PC-9 (cell line): Measurements from ENCODE around the gene PKD1L1. TPM values are rescaled to one million over a fixed set of nuclear protein-coding genes. Genes with fewer than 3 reads are reported as not detected.
A peak's percentile ranks its signal among the peaks of the same experiment; 100 is the strongest.
"Not testable (repeated sequence)": the region's sequence is repeated elsewhere in the genome, so short reads cannot be mapped to it uniquely, and the experiment has no call there.

Source experiments
- BruUV-seq: library from RNA; stranded (reverse); fragments of 400-500 nt; replicated peaks from 2 replicates; lab custom pipeline; 2021; lab: Mats Ljungman, UMichigan
- CTCF ChIA-PET: fragments of 300-600 bp; sonication (Branson Sonifier 250); formaldehyde crosslinking; loops from one replicate; lab custom pipeline; 2022; ENCODE audit warnings: antibody characterized with exemption; lab: Charles Lee
- POLR2A ChIA-PET: fragments of 300-600 bp; sonication (Branson Sonifier 250); formaldehyde crosslinking; loops from one replicate; lab custom pipeline; 2022; ENCODE audit warnings: antibody characterized with exemption; ENCODE audit not compliant: unreplicated experiment; lab: Charles Lee
- DNase-seq, 2 experiments: peaks; one replicate each; pipeline versions ENCODE4 v3.0.0 to v3.0.0-alpha.2; 2015 to 2022; ENCODE audit warnings: mixed read lengths in 1 of 2
- H2AFZ ChIP-seq: fragments of 200-600 bp; sonication (generic); 2 replicates; pipeline ENCODE4 v1.8.1; 2017; ENCODE audit warnings: antibody characterized with exemption
- H3F3A ChIP-seq: fragments of 200-600 bp; sonication (generic); 2 replicates; pipeline ENCODE4 v1.8.1; 2017; ENCODE audit warnings: antibody characterized with exemption, mild to moderate bottlenecking, low read depth; ENCODE audit not compliant: insufficient read depth
- H3K27ac ChIP-seq: fragments of 200-600 bp; sonication (generic); 2 replicates; pipeline ENCODE4 v1.6.1; 2016; ENCODE audit warnings: mixed run types
- H3K27me3 ChIP-seq: fragments of 200-600 bp; sonication (generic); 2 replicates; pipeline ENCODE4 v1.6.1; 2016; ENCODE audit warnings: low read depth, mixed run types; ENCODE audit not compliant: insufficient read depth
- H3K36me3 ChIP-seq: fragments of 200-600 bp; sonication (generic); 2 replicates; pipeline ENCODE4 v1.6.1; 2016; ENCODE audit warnings: low read depth, mixed run types
- H3K4me1 ChIP-seq: fragments of 200-600 bp; sonication (generic); replicated peaks from 2 replicates; pipeline ENCODE4 v1.6.1; 2016; ENCODE audit warnings: mixed run types; ENCODE audit not compliant: insufficient read depth
- H3K4me2 ChIP-seq: fragments of 200-600 bp; sonication (generic); 2 replicates; pipeline ENCODE4 v1.6.1; 2017; ENCODE audit warnings: mixed run types
- H3K4me3 ChIP-seq: fragments of 200-600 bp; sonication (generic); 2 replicates; pipeline ENCODE4 v1.6.1; 2016; ENCODE audit warnings: mixed run types
- H3K79me2 ChIP-seq: fragments of 200-600 bp; sonication (generic); 2 replicates; pipeline ENCODE4 v1.6.1; 2017; ENCODE audit warnings: low read depth, mixed run types
- H3K9me2 ChIP-seq: fragments of 200-600 bp; sonication (generic); 2 replicates; pipeline ENCODE4 v1.8.1; 2017; ENCODE audit warnings: mild to moderate bottlenecking; ENCODE audit not compliant: insufficient read depth
- H3K9me3 ChIP-seq: fragments of 200-600 bp; sonication (generic); 2 replicates; pipeline ENCODE4 v1.8.1; 2016; ENCODE audit warnings: low read depth; ENCODE audit not compliant: insufficient read depth
- H4K20me1 ChIP-seq: fragments of 200-600 bp; sonication (generic); 2 replicates; pipeline ENCODE4 v1.8.1; 2017; ENCODE audit not compliant: insufficient read depth
- EZH2 ChIP-seq: fragments of 200-600 bp; sonication (generic); IDR thresholded peaks from 2 replicates; pipeline ENCODE4 v1.8.0; 2017; ENCODE audit warnings: antibody characterized with exemption, low read depth
- intact Hi-C: fragments of 100-400 bp; cut with micrococcal nuclease; formaldehyde crosslinking; loops from one replicate; pipeline ENCODE4 v1.10.0; 2022; ENCODE audit not compliant: unreplicated experiment
- total RNA-seq: library from RNA; stranded (reverse); gene quantifications from 2 replicates; pipeline ENCODE4 v1.2.3, GENCODE V29; 2021
- TF ChIP-seq, protein P1 (sequence below): fragments of 200-600 bp; sonication (generic); conservative IDR thresholded peaks from 2 replicates; pipeline ENCODE4 v1.6.1; 2017; ENCODE audit warnings: mixed run types, antibody characterized with exemption, mild to moderate bottlenecking, moderate library complexity

PKD1L1 gene
- total RNA-seq, 1 experiment from 2014 or later = 0.07 TPM

DNA sequence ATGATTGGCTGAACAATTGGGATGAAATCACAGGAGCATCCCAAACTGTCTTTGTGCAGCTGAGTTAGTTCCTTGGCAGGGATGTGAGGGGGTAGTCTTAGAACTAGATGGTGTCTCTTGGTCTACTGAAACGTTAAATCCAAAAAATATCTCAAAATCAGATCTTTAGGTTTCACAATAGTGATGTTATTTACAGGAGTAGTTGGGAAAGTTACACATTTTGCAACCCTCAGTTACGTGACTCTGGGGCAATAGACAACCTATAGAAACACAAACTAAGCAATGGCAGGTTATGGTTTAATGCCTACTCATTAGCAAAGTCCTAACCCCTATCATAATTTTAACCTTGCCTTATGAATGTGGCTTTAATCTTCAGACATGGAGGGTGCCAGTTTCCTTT is 24.0 kb downstream of the PKD1L1 start:
- intact Hi-C loops = no loop called here
- H3K79me2 ChIP-seq = no peaks in the 10 kb centered on the region
- no peaks in the 10 kb centered on the region for H4K20me1 ChIP-seq
- no peak for DNase-seq
- 0 out of 2 replicates have a peak, but pooled peaks cover 4% of the 10 kb centered on the region for H3K9me3 ChIP-seq
- H3K27me3 ChIP-seq = no peaks in the 10 kb centered on the region
- no peak overlapping the region for H3K4me2 ChIP-seq
- H3K36me3 ChIP-seq = no peaks in the 10 kb centered on the region
- no peaks in the 10 kb centered on the region for H3F3A ChIP-seq
- no peaks in the 10 kb centered on the region for H3K4me1 ChIP-seq
- CTCF ChIA-PET = no interaction called here
- no peaks in the 10 kb centered on the region for H3K9me2 ChIP-seq
- no peak overlapping the region for H2AFZ ChIP-seq
- POLR2A ChIA-PET = no interaction called here
- H3K4me3 ChIP-seq = no peak overlapping the region
- no TSS peak for BruUV-seq
- no peak overlapping the region for H3K27ac ChIP-seq
- TF ChIP-seq, protein P1, sequence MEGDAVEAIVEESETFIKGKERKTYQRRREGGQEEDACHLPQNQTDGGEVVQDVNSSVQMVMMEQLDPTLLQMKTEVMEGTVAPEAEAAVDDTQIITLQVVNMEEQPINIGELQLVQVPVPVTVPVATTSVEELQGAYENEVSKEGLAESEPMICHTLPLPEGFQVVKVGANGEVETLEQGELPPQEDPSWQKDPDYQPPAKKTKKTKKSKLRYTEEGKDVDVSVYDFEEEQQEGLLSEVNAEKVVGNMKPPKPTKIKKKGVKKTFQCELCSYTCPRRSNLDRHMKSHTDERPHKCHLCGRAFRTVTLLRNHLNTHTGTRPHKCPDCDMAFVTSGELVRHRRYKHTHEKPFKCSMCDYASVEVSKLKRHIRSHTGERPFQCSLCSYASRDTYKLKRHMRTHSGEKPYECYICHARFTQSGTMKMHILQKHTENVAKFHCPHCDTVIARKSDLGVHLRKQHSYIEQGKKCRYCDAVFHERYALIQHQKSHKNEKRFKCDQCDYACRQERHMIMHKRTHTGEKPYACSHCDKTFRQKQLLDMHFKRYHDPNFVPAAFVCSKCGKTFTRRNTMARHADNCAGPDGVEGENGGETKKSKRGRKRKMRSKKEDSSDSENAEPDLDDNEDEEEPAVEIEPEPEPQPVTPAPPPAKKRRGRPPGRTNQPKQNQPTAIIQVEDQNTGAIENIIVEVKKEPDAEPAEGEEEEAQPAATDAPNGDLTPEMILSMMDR = no peak
- no peak for TF ChIP-seq EZH2

DNA sequence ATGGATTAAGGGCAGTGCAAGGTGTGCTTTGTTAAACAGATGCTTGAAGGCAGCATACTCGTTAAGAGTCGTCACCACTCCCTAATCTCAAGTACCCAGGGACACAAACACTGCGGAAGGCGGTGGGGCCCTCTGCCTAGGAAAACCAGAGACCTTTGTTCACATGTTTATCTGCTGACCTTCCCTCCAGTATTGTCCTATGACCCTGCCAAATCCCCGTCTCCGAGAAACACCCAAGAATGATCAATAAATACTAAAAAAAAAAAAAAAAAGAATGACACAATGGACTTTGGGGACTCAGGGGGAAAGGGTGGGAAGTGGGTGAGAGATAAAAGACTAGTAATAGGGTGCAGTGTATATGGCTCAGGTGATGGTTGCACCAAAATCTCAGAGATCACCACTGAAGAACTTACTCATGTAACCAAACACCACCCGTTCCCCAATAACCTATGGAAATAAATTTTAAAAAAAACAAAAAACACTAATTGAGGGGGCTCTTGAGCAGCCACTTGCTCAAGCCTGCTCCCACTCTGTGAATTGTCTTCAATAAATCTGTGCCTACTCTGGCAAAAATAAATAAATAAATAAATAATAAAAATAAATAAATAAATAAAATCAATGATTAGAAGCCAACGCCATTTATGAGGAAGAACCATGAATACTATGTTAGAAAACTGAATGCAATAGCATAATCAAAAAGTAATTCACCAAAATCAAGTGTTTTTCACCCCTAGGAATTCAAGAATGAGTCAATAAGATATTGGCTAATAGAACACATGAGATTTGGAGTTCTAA is 25.0 kb downstream of the PKD1L1 start:
- H3K4me3 ChIP-seq, H3K4me2 ChIP-seq, H3K9me3 ChIP-seq, H3K27me3 ChIP-seq, intact Hi-C loops, DNase-seq, H3F3A ChIP-seq, H2AFZ ChIP-seq, H3K27ac ChIP-seq, H3K4me1 ChIP-seq, H3K9me2 ChIP-seq, CTCF ChIA-PET, BruUV-seq, H3K36me3 ChIP-seq, H3K79me2 ChIP-seq, H4K20me1 ChIP-seq, POLR2A ChIA-PET: not testable (repeated sequence)

DNA sequence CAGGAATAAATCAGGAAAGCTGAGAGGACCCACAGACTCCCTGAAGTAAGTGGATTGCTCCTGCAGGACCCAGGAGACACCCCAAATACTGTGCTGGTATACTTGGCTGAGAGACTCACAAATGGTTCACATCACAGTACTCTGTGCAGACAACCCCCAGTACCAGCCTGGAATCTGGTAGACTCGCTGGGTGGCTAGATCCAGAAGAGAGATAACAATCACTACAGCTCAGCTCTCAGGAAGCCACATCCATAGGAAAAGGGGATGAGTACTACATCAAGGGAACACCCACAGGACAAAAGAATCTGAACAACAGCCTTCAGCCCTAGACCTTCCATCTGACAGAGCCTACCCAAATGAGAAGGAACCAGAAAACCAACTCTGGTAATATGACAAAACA is 31.8 kb downstream of the PKD1L1 start:
- POLR2A ChIA-PET, H3K9me2 ChIP-seq, H3K4me3 ChIP-seq, H4K20me1 ChIP-seq, H3K36me3 ChIP-seq, H3F3A ChIP-seq, H3K9me3 ChIP-seq, H3K27ac ChIP-seq, H3K4me1 ChIP-seq, BruUV-seq, H3K27me3 ChIP-seq, intact Hi-C loops, H3K79me2 ChIP-seq, H2AFZ ChIP-seq, H3K4me2 ChIP-seq, CTCF ChIA-PET: not testable (repeated sequence)
- peak in 1 of 2 experiments; percentile 11 for DNase-seq

DNA sequence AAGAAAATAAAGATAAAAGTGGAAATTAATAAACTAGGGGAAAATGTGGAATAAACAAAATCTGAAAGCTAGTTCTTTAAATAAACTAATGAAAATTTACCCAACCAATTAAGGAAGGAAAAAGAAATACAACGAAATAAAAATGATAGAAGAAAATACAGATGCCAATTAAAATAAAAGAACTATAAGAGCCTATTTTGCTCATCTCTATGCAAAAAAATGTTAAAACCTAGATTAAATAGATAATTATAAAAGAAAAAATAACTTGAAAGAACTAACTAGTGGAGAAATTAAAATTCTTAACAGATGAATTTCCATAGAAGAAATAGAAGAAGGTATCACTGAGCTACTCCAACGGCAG is 32.7 kb downstream of the PKD1L1 start:
- no peaks in the 10 kb centered on the region for H3K79me2 ChIP-seq
- DNase-seq = no peak
- intact Hi-C loops = no loop called here
- H2AFZ ChIP-seq = no peak overlapping the region
- H4K20me1 ChIP-seq = no peaks in the 10 kb centered on the region
- no peak overlapping the region for H3K4me2 ChIP-seq
- no peak overlapping the region for H3K4me3 ChIP-seq
- no peaks in the 10 kb centered on the region for H3F3A ChIP-seq
- 0 out of 2 replicates have a peak, but pooled peaks cover 6% of the 10 kb centered on the region for H3K4me1 ChIP-seq
- no peaks in the 10 kb centered on the region for H3K9me3 ChIP-seq
- ChIA-PET POLR2A (interaction anchor here (0.6 kb wide), 1 partner anchor 1844 kb away, joined by 3 read pairs; no protein-coding TSS in a partner anchor), CTCF (no interaction called here)
- H3K27ac ChIP-seq = no peak overlapping the region
- no TSS peak for BruUV-seq
- no peaks in the 10 kb centered on the region for H3K9me2 ChIP-seq
- no peaks in the 10 kb centered on the region for H3K36me3 ChIP-seq
- H3K27me3 ChIP-seq = no peaks in the 10 kb centered on the region
- TF ChIP-seq, protein P1 = no peak
- TF ChIP-seq EZH2 = no peak
